HG03159 (cell line): Measurements from ENCODE around the gene FCRL6.

Source experiments
- ATAC-seq: cut with Tn5 transposase; IDR thresholded peaks from one replicate; pipeline ENCODE4 v1.9.1; 2021; ENCODE audit warnings: mild to moderate bottlenecking, moderate library complexity; ENCODE audit not compliant: unreplicated experiment

Gene FCRL6

GRCh38 chr1:159799446-159799985 lies 2.6 kb upstream of the FCRL6 start:
- ATAC-seq = no peak

- peak; percentile 47 for ATAC-seq
Measured at GRCh38 chr1:159800177-159800930, 1.8 kb upstream of the FCRL6 start.

- no peak for ATAC-seq
Measured at GRCh38 chr1:159803956-159804689, 2.0 kb downstream of the FCRL6 start.

- no peak for ATAC-seq
Measured at GRCh38 chr1:159804924-159805323, 2.8 kb downstream of the FCRL6 start.

- no peak for ATAC-seq
Measured at GRCh38 chr1:159815926-159816325, 13.8 kb downstream of the FCRL6 start.

GRCh38 chr1:159817276-159818041 lies 15.3 kb downstream of the FCRL6 start:
- no peak for ATAC-seq

GRCh38 chr1:159821171-159821867 lies 19.2 kb downstream of the FCRL6 start:
- peak; percentile 61 for ATAC-seq

- no peak for ATAC-seq
Measured at GRCh38 chr1:159823406-159823805, 21.2 kb downstream of the FCRL6 start.

- no peak for ATAC-seq
Measured at GRCh38 chr1:159825564-159825963, 23.4 kb downstream of the FCRL6 start.

GRCh38 chr1:159826441-159827101 lies 24.4 kb downstream of the FCRL6 start, which contains the start of gene SLAMF8:
TSS of gene SLAMF8 (plus strand) at chr1:159826873. CDS start at chr1:159826899, 26 bp downstream.
- peak; percentile 39 for ATAC-seq

- ATAC-seq = no peak
Measured at GRCh38 chr1:159827102-159827490, 24.9 kb downstream of the FCRL6 start.

- no peak for ATAC-seq
Measured at GRCh38 chr1:159827549-159827948, 25.4 kb downstream of the FCRL6 start.

- no peak for ATAC-seq
Measured at GRCh38 chr1:159828176-159828575, 26.0 kb downstream of the FCRL6 start.

- ATAC-seq = no peak
Measured at GRCh38 chr1:159828581-159829272, 26.6 kb downstream of the FCRL6 start.

GRCh38 chr1:159829273-159829634 lies 27.1 kb downstream of the FCRL6 start:
- peak; percentile 84 for ATAC-seq

- ATAC-seq = no peak
Measured at GRCh38 chr1:159829822-159830465, 27.8 kb downstream of the FCRL6 start.

GRCh38 chr1:159830722-159831121 lies 28.6 kb downstream of the FCRL6 start:
- ATAC-seq = no peak

GRCh38 chr1:159831412-159832141 lies 29.4 kb downstream of the FCRL6 start:
- ATAC-seq = no peak
